Measurements from ENCODE around the gene ZNF282. TPM values are rescaled to one million over a fixed set of nuclear protein-coding genes. Genes with fewer than 3 reads are reported as not detected.

Gene ZNF282
- total RNA-seq, 1 donor from 2014 or later: 24.5 TPM

DNA sequence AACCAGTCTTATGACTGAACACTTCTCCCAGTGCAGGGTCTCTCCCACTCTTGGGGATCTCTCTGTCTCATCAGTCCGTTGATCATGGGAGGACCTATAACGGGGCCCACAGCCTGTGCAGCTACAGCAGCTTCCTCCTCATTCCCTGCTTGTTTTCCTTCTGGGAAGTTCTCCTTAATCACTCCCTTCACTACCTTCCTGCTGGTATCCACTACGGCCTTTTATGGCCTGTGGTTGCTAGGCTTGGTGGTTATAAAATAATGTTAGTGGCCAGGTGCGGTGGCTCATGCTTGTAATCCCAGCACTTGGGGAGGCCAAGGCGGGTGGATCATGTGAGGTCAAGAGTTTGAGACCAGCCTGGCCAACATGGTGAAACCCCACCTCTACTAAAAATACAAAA lies 3.5 kb upstream of the ZNF282 start:
- H3K4me1 Mint-ChIP-seq (ENCODE audit: low read depth): peaks cover 18% of the 10 kb centered on the region
- TF ChIP-seq, protein P1, sequence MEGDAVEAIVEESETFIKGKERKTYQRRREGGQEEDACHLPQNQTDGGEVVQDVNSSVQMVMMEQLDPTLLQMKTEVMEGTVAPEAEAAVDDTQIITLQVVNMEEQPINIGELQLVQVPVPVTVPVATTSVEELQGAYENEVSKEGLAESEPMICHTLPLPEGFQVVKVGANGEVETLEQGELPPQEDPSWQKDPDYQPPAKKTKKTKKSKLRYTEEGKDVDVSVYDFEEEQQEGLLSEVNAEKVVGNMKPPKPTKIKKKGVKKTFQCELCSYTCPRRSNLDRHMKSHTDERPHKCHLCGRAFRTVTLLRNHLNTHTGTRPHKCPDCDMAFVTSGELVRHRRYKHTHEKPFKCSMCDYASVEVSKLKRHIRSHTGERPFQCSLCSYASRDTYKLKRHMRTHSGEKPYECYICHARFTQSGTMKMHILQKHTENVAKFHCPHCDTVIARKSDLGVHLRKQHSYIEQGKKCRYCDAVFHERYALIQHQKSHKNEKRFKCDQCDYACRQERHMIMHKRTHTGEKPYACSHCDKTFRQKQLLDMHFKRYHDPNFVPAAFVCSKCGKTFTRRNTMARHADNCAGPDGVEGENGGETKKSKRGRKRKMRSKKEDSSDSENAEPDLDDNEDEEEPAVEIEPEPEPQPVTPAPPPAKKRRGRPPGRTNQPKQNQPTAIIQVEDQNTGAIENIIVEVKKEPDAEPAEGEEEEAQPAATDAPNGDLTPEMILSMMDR (IDR thresholded peaks at IDR 0.05): no peak
- H3K36me3 Mint-ChIP-seq (ENCODE audit: low read depth): no peaks in the 10 kb centered on the region
- H3K27ac Mint-ChIP-seq (ENCODE audit: unreplicated experiment): no peak overlapping the region
- no peaks in the 10 kb centered on the region for H3K27me3 Mint-ChIP-seq (ENCODE audit: low read depth)
- H3K4me3 Mint-ChIP-seq (ENCODE audit: unreplicated experiment): no peak overlapping the region
- H3K9me3 Mint-ChIP-seq (ENCODE audit: low read depth): no peaks in the 10 kb centered on the region
- DNase-seq (ENCODE audit: low spot score): no peak

DNA sequence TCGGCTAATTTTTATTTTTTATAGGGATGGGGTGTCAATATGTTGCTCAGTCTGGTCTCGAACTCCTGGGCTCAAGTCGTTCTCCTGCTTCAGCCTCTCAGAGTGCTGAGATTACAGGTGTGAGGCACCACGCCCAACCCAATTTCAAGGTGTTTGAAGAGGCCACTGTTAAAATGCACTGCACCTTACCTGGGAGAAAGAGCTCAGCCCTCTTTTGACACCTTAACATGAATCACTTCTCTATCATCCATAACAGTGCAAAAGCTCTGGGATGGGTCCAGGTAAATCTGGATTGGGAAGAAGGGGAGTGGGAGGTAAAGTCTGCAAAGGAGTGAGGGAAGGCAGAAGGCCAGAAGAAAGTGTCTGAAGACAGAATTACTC lies 557 bp upstream of the ZNF282 start:
- peak overlapping the region; percentile 57 for H3K27ac Mint-ChIP-seq (ENCODE audit: unreplicated experiment)

DNA sequence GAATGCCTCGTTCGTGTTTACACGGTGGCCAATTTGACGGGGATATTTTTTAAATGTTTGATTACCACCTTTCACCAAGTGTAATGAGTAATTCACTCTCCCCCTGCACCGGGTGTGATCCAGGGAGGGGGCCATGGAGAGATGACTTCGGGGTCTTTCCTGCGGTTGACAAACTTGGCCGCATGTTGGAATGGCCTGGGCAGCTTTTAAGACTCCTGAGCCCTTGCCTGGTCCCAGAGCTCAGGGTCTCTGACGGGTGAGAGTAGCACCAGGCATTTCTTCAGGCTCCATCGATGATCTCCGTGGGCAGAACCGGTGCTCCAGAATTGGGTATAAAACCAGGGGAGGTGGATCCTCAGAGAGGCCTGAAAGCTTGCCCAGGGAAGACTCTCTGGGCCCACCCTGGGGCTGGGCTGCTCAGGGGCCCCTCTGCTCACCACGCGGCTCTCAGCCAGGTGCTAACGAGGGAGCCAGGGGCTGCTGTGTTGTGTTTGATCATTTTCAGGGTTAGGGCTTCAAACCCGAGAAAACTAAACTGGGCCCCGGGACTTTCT lies 882 bp downstream of the ZNF282 start:
- H3K27ac Mint-ChIP-seq (ENCODE audit: unreplicated experiment): peak overlapping the region; percentile 89

More for the DNA sequence above, 557 bp upstream of the ZNF282 start:
- peak overlapping the region; percentile 73 for H3K4me3 Mint-ChIP-seq (ENCODE audit: unreplicated experiment)
- H3K4me1 Mint-ChIP-seq (ENCODE audit: low read depth): peaks cover 35% of the 10 kb centered on the region
- no peaks in the 10 kb centered on the region for H3K27me3 Mint-ChIP-seq (ENCODE audit: low read depth)
- TF ChIP-seq, protein P1 (IDR thresholded peaks at IDR 0.05): no peak
- no peak for DNase-seq (ENCODE audit: low spot score)
- no peaks in the 10 kb centered on the region for H3K9me3 Mint-ChIP-seq (ENCODE audit: low read depth)
- H3K36me3 Mint-ChIP-seq (ENCODE audit: low read depth): peaks cover 11% of the 10 kb centered on the region

DNA sequence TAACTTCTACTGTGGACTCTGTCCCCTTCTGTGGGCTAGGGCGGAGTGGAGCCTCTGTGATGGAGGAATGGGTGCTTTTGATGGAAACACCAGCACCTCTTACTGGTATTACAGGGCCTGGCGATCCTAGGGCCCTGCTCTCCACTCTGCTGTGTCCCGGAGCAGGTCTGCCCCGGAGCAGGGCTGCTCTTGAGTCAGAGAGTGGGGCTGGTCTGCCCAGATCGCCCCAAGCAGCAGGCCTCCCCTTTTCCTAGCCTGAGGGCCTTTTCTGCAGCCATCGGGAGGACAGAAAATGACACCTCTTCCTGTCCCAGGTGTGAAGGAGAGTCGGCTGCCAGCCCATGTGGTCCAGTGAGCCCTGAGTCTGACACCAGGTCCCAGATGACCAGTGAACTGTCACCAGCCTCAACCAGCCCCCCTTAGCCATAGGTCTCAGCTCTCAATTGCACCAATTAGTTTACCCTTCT lies 1.4 kb downstream of the ZNF282 start:
- DNase-seq (ENCODE audit: low spot score): no peak
- peak overlapping the region; percentile 89 for H3K27ac Mint-ChIP-seq (ENCODE audit: unreplicated experiment)
- peaks cover 39% of the 10 kb centered on the region for H3K4me1 Mint-ChIP-seq (ENCODE audit: low read depth)
- TF ChIP-seq, protein P1 (IDR thresholded peaks at IDR 0.05): no peak
- H3K4me3 Mint-ChIP-seq (ENCODE audit: unreplicated experiment): peak overlapping the region; percentile 78
- H3K27me3 Mint-ChIP-seq (ENCODE audit: low read depth): no peaks in the 10 kb centered on the region
- H3K36me3 Mint-ChIP-seq (ENCODE audit: low read depth): peaks cover 23% of the 10 kb centered on the region
- no peaks in the 10 kb centered on the region for H3K9me3 Mint-ChIP-seq (ENCODE audit: low read depth)

More for the DNA sequence above, 882 bp downstream of the ZNF282 start:
- peaks cover 39% of the 10 kb centered on the region for H3K4me1 Mint-ChIP-seq (ENCODE audit: low read depth)
- peaks cover 21% of the 10 kb centered on the region for H3K36me3 Mint-ChIP-seq (ENCODE audit: low read depth)
- no peak for DNase-seq (ENCODE audit: low spot score)
- TF ChIP-seq, protein P1 (IDR thresholded peaks at IDR 0.05): no peak
- no peaks in the 10 kb centered on the region for H3K27me3 Mint-ChIP-seq (ENCODE audit: low read depth)
- H3K4me3 Mint-ChIP-seq (ENCODE audit: unreplicated experiment): peak overlapping the region; percentile 78
- H3K9me3 Mint-ChIP-seq (ENCODE audit: low read depth): no peaks in the 10 kb centered on the region

DNA sequence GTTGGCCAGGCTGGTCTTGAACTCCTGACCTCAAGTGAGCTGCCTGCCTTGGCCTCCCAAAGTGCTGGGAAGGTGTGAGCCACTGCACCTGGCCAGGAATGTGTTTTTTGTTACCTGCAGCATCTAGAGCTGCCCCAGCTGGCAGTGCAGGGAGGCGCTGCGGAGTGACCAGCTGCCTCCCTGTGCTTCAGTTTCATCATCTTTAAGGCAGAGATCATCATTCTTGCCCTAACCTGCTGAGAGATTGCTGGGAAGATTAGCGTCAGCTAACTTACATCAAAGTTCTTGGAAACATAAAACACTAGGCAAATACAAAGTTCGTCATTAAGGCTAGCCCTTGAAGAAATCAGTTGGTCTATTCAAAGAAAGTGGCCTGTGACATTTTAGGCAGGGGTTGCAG lies 2.3 kb downstream of the ZNF282 start:
- Mint-ChIP-seq H3K9me3 (ENCODE audit: low read depth) (no peaks in the 10 kb centered on the region), H3K4me1 (ENCODE audit: low read depth) (peaks cover 39% of the 10 kb centered on the region), H3K27ac (ENCODE audit: unreplicated experiment) (no peak overlapping the region), H3K4me3 (ENCODE audit: unreplicated experiment) (no peak overlapping the region), H3K27me3 (ENCODE audit: low read depth) (no peaks in the 10 kb centered on the region), H3K36me3 (ENCODE audit: low read depth) (peaks cover 26% of the 10 kb centered on the region)
- DNase-seq (ENCODE audit: low spot score): no peak
- TF ChIP-seq, protein P1 (IDR thresholded peaks at IDR 0.05): no peak
